Stimulated activated naive CD8-positive, alpha-beta T cell treated with anti-CD3 and anti-CD28 coated beads, Interleukin-15, Interleukin-2, amounts not matched to agents 100 ng/mL and 50 ng/mL, for 24 hours (primary cell): ENCODE measurements around the gene TRIM65.

Source experiments
- H3K27ac Mint-ChIP-seq: one replicate; pipeline ENCODE4 v1.8.0; 2021; ENCODE audit warnings: mild to moderate bottlenecking, mixed read lengths
- H3K27me3 Mint-ChIP-seq: one replicate; pipeline ENCODE4 v1.8.0; 2021; ENCODE audit warnings: mixed read lengths
- H3K36me3 Mint-ChIP-seq: one replicate; pipeline ENCODE4 v1.8.0; 2021; ENCODE audit warnings: low read depth, mixed read lengths
- H3K4me1 Mint-ChIP-seq: one replicate; pipeline ENCODE4 v1.8.0; 2021; ENCODE audit warnings: low read depth, mixed read lengths
- H3K4me3 Mint-ChIP-seq: one replicate; pipeline ENCODE4 v1.8.0; 2021; ENCODE audit warnings: mild to moderate bottlenecking, mixed read lengths
- H3K9me3 Mint-ChIP-seq: one replicate; pipeline ENCODE4 v1.8.0; 2021; ENCODE audit warnings: mixed read lengths

The TRIM65 gene, protein sequence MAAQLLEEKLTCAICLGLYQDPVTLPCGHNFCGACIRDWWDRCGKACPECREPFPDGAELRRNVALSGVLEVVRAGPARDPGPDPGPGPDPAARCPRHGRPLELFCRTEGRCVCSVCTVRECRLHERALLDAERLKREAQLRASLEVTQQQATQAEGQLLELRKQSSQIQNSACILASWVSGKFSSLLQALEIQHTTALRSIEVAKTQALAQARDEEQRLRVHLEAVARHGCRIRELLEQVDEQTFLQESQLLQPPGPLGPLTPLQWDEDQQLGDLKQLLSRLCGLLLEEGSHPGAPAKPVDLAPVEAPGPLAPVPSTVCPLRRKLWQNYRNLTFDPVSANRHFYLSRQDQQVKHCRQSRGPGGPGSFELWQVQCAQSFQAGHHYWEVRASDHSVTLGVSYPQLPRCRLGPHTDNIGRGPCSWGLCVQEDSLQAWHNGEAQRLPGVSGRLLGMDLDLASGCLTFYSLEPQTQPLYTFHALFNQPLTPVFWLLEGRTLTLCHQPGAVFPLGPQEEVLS

DNA sequence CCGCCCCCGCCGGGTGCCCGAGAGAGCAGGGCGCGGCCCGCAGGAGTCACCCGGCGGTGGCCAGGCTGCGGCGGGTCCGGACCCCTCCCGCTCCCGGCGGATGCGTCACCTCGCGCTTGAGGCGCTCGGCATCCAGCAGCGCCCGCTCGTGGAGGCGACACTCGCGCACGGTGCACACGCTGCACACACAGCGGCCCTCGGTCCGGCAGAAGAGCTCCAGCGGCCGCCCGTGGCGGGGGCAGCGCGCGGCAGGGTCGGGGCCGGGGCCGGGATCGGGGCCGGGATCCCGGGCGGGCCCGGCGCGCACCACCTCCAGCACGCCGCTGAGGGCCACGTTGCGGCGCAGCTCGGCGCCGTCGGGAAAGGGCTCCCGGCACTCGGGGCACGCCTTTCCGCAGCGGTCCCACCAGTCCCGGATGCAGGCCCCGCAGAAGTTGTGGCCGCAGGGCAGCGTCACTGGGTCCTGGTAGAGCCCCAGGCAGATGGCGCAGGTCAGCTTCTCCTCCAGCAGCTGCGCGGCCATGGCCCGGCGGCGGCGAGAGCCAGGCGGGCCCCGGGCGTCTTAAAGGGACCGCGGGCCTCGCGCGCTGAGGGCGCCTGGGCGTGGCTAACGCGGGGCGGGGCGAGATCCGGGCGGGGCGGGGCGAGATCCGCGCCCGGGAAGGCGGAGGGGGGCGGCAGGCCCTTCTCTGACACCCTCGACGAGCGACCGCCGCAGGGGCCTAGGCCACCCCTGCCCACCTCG, at the start of gene TRIM65:
TSS of gene TRIM65 (minus strand) at position 537 of the 745 bp plus-strand sequence. CDS start at position 523, 14 bp downstream.
- peaks cover 23% of the 10 kb centered on the region for H3K4me1 Mint-ChIP-seq

DNA sequence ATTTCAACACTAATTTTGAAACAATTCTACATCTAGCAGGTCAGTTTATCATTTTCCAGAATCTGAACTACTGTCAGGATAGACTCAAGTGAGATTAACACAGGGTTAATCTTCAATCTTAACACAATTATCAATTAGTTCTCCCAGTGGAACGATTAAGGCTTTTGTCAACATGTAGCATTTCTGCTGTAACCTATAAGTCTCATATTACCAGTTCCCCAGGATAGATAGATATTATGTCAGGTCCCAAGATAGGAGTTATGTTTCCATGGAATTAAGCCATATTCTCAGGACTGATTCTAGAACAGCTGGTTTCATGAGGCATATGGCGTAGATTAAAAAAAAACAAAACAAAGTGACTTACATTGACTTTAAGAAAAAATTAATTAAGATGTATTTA, 48.5 kb upstream of the TRIM65 start:
- H3K36me3 Mint-ChIP-seq: peaks cover 28% of the 10 kb centered on the region
- no peaks in the 10 kb centered on the region for H3K27me3 Mint-ChIP-seq
- no peak overlapping the region for H3K27ac Mint-ChIP-seq
- no peak overlapping the region for H3K4me3 Mint-ChIP-seq
- H3K9me3 Mint-ChIP-seq: no peaks in the 10 kb centered on the region
- H3K4me1 Mint-ChIP-seq: peaks cover 15% of the 10 kb centered on the region

More for the DNA sequence above, at the start of gene TRIM65:
- Mint-ChIP-seq H3K9me3 (no peaks in the 10 kb centered on the region), H3K27me3 (no peaks in the 10 kb centered on the region), H3K36me3 (peaks cover 41% of the 10 kb centered on the region), H3K27ac (peak within 1 kb of the TSS; percentile 89), H3K4me3 (peak within 1 kb of the TSS; percentile 86)

DNA sequence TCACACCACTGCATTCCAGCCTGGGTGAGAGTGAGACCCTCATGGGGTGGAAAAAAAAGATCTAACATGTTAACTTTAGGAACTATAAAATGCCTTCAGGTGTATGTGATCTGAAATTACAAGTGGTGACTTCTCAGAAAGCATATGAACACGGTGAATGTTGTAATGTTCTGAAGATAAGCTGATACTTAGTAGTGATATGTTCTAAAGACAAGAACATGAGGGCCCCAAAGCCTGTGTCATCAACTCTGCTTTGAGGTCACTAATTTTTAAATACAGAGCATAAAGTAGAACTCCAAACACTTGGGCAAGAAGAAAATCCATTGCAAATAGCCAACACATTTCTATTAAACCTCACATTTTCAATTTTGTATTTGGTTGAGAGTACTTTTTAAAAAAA, 46.7 kb upstream of the TRIM65 start:
- H3K4me3 Mint-ChIP-seq: no peak overlapping the region
- no peak overlapping the region for H3K27ac Mint-ChIP-seq
- peaks cover 18% of the 10 kb centered on the region for H3K4me1 Mint-ChIP-seq
- H3K36me3 Mint-ChIP-seq: peaks cover 16% of the 10 kb centered on the region
- no peaks in the 10 kb centered on the region for H3K9me3 Mint-ChIP-seq
- no peaks in the 10 kb centered on the region for H3K27me3 Mint-ChIP-seq

DNA sequence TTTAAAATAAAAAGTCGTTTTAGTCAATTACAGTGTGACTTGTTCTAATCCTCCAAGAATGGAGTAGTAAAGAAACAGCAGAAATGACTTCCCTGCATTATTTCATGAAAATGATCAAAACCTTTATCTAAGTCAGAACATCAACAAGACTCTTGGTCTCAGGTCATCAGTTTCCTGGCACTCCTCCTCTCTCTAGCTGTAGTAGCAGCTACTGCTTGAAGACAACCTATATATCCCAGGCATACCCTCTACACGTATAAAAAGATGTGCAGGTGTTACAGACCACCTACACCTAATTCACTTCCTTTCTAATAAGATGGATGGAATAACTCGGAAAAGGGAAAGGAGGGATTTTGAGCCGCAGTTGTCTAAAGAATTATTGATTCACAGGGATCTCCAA, 45.7 kb upstream of the TRIM65 start:
- H3K4me1 Mint-ChIP-seq: peaks cover 18% of the 10 kb centered on the region
- peaks cover 8% of the 10 kb centered on the region for H3K36me3 Mint-ChIP-seq
- no peaks in the 10 kb centered on the region for H3K27me3 Mint-ChIP-seq
- H3K4me3 Mint-ChIP-seq: no peak overlapping the region
- no peaks in the 10 kb centered on the region for H3K9me3 Mint-ChIP-seq
- no peak overlapping the region for H3K27ac Mint-ChIP-seq

DNA sequence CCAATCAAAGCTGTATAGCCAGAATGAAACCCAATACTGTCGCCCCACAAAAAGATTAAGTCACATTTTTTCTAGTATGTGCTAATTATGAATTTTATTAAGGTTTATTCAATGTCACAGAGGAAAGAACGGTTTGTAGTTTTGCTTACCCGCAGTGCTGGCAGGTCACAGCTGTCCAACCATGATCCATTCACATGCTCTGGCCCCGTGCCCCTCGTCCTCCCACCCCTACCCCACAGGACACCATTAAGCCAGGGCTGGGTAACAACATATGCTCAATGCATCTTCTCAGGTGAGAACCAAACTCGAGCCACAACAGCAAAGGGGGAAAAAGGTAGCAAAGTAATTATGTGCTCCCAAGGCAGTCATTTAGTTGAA, 44.7 kb upstream of the TRIM65 start:
- Mint-ChIP-seq H3K27ac (peak overlapping the region; percentile 87), H3K36me3 (peaks cover under 1% of the 10 kb centered on the region), H3K9me3 (no peaks in the 10 kb centered on the region), H3K4me1 (peaks cover 18% of the 10 kb centered on the region), H3K4me3 (peak overlapping the region; percentile 93), H3K27me3 (no peaks in the 10 kb centered on the region)

DNA sequence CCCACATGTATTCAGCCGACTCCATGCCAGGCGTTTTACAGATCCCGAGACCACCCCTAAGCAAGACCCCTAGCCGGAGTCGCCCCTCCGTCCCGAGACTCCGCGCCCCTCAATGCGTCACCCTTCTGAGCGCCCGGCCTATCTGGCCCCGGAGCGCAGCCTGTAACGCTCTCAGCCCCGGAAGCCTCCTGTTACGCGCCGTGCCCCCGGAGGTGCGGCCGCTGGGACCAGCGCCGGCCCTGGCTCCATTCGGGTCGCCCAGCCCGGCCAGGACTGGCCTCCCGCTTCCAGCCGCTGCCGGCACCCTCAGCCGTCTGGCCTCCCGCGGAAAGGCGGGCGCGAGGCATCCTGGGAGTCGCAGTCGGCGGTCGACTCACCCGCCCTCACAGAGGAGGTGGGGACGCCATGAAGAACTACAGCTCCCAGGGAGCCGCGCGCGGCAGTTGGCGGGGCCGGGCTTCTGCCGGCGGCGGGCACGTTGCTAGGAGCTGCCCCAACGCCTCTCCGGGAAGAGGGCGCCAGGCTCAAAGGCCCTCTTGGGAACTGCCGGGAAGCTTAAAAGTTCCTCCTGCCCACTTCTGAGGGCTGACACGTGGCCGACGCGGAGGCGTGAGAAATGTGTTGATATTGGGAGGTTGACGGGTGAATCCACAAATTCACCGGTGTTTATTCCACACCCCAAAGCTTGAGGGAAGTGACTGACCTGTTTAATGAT, 44.1 kb upstream of the TRIM65 start, which contains the start of gene FBF1:
TSS of gene FBF1 (minus strand) at position 316 of the 715 bp plus-strand sequence. CDS start 2,893 bp downstream, outside the sequence.
- Mint-ChIP-seq H3K4me3 (peak within 1 kb of the TSS; percentile 93), H3K27me3 (no peaks in the 10 kb centered on the region), H3K27ac (peak within 1 kb of the TSS; percentile 87), H3K9me3 (no peaks in the 10 kb centered on the region), H3K36me3 (no peaks in the 10 kb centered on the region), H3K4me1 (peaks cover 18% of the 10 kb centered on the region)

DNA sequence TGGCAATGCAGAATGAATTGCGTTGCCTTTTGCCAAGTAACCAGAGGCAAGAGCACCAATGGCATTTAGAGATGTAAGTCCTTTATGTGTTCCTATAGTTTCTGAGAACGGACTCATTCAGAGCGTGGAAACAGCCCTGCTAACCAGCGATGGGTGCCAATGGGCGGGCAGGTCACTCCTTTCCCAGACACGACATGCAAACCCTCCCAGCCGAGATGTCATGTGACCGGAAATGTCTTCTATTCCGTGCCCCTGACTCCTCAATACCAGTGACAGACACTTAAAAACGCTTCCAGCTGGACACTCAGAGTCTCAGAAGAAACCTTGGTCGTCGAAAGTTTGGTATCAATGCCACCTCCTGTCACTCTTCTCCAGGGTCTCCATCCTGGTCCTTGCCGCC, 40.9 kb upstream of the TRIM65 start:
- Mint-ChIP-seq H3K36me3 (no peaks in the 10 kb centered on the region), H3K27ac (no peak overlapping the region), H3K27me3 (no peaks in the 10 kb centered on the region), H3K4me1 (peaks cover 18% of the 10 kb centered on the region), H3K9me3 (no peaks in the 10 kb centered on the region), H3K4me3 (no peak overlapping the region)

DNA sequence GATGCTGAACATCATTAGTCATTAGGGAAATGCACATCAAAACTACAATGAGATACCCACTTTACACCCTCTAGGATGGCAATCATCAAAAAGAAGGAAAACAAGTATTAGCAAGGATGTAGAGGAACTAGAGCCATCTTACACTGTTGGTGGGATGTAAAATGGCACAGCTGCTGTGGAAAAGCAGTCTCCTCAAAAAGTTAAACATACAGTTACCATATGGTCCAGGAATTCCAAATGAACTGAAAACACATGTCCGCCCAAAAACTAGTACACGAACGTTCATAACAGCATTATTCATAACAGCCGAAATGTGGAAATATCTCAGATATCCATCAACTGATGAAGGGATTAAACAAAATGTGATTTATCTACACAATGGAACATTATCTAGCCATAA, 37.1 kb upstream of the TRIM65 start:
- Mint-ChIP-seq H3K9me3 (no peaks in the 10 kb centered on the region), H3K27me3 (no peaks in the 10 kb centered on the region), H3K4me1 (no peaks in the 10 kb centered on the region)

DNA sequence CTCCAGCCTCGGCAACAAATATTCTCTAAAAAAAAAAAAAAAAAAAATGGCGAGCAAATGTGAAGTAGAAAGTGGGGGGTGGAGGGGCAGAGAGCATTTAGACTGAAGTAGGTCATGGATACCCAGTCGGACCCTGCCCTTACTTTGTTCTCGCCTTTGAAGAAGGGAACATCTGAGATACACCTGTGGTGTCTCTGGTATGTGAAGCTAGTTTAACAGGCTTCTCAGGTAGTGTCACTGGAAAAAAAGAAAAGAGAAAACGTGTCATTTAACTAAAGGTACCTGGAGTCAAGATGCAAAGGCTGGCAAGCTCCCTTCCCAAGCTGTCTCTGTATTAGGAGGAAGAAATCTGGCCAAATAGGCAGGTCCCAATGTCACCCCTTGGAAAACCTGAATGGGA, 36.1 kb upstream of the TRIM65 start:
- H3K27ac Mint-ChIP-seq: no peak overlapping the region
- H3K9me3 Mint-ChIP-seq: no peaks in the 10 kb centered on the region
- H3K4me1 Mint-ChIP-seq: no peaks in the 10 kb centered on the region
- H3K27me3 Mint-ChIP-seq: no peaks in the 10 kb centered on the region
- H3K4me3 Mint-ChIP-seq: no peak overlapping the region
- H3K36me3 Mint-ChIP-seq: no peaks in the 10 kb centered on the region

More for the DNA sequence above, 37.1 kb upstream of the TRIM65 start:
- Mint-ChIP-seq H3K4me3 (no peak overlapping the region), H3K36me3 (no peaks in the 10 kb centered on the region), H3K27ac (no peak overlapping the region)

DNA sequence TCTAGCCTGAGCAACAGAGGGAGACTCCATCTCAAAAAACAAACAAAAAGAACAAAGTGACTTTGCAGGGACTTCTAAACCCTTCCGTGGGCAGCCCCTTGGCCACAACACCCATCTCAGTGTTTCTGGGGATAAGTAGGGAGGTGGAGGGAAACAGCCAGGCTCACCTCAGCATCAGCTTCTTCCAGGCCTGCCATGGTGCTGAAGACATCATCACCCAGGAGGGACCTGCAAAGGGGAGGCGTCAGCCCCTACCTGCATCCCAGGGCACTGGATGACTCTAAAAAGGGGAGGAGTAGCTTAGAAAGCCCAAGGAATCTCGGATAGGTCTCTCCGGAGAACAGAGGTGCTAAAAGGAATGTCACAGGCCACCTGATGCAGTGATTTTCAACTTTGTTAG, 34.3 kb upstream of the TRIM65 start:
- Mint-ChIP-seq H3K4me3 (no peak overlapping the region), H3K27me3 (no peaks in the 10 kb centered on the region), H3K4me1 (no peaks in the 10 kb centered on the region), H3K9me3 (no peaks in the 10 kb centered on the region), H3K36me3 (peaks cover 4% of the 10 kb centered on the region), H3K27ac (no peak overlapping the region)

DNA sequence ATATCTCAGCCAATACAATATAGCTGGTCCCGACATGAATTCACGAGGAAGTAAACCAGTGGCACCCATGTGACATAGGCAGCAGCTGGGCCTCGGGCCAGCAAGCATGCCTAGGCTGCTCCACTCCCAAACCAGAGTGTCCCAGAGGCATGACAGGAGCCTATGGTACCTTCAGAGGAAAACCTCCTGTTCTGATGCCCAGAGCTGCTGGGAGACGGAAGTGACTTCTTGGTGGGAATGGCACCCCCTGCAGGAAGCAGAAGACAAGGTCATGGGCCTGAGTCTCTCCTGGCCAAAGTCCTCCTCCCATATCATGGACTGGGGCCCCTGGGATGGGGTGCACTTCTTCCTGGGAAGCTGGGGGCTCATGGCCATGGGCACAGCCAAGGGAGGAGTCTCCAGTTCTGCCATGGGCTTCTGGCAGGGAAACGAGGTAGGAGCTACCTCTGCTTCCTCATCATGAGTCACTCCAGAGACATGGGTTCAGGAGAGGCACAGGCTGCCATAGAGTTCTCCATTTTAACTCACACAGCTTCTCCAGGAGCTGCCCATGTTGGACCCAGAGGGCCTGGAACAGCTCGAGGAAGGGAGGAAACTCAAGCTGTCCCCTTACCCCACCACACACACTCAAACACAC, 30.7 kb upstream of the TRIM65 start:
- no peak overlapping the region for H3K4me3 Mint-ChIP-seq
- H3K36me3 Mint-ChIP-seq: peaks cover 6% of the 10 kb centered on the region
- H3K4me1 Mint-ChIP-seq: no peaks in the 10 kb centered on the region
- H3K9me3 Mint-ChIP-seq: no peaks in the 10 kb centered on the region
- no peaks in the 10 kb centered on the region for H3K27me3 Mint-ChIP-seq
- H3K27ac Mint-ChIP-seq: no peak overlapping the region

DNA sequence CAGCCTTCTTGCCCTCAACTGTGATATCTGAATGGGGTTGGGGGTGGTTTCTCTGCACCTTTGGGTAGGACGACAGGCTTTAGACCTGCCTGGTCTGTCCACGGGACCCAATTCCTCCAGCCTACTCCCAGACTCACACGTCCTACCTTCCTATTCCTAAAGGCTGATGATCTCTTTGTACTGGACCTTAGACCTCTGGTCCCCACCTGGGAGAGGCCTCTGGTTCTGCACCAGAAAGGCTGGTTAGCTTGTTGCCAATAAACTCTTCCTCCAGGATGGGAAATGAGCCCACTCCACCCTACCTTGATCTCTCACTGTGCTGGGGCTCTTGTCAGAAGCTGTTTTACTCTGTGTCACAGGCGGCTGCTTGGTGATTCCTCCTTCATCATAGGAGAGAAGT, 29.7 kb upstream of the TRIM65 start:
- H3K4me3 Mint-ChIP-seq: no peak overlapping the region
- no peaks in the 10 kb centered on the region for H3K9me3 Mint-ChIP-seq
- no peaks in the 10 kb centered on the region for H3K4me1 Mint-ChIP-seq
- H3K36me3 Mint-ChIP-seq: peaks cover 6% of the 10 kb centered on the region
- no peak overlapping the region for H3K27ac Mint-ChIP-seq
- no peaks in the 10 kb centered on the region for H3K27me3 Mint-ChIP-seq

DNA sequence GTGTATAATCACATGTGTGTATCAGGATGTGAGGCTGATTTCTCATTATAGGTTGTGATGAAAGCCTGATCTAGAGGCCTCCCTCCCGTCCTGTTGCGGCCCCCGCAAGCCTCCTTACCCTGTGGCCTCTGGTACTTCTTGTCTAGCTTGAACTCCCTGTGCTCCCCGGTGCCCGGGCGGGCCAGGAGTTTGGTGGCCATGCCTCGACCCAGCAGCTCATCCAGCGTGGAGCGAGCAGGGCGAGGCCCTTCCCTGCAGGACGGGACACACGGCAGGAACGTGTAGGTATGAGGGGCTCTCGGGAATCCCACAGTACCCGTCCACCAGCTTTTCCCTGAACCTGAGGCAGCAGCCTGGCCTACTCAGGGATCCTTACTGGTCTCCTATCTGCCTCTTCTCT, 29.2 kb upstream of the TRIM65 start:
- Mint-ChIP-seq H3K9me3 (no peaks in the 10 kb centered on the region), H3K27ac (no peak overlapping the region), H3K27me3 (no peaks in the 10 kb centered on the region), H3K4me1 (no peaks in the 10 kb centered on the region), H3K36me3 (peaks cover 6% of the 10 kb centered on the region), H3K4me3 (no peak overlapping the region)

DNA sequence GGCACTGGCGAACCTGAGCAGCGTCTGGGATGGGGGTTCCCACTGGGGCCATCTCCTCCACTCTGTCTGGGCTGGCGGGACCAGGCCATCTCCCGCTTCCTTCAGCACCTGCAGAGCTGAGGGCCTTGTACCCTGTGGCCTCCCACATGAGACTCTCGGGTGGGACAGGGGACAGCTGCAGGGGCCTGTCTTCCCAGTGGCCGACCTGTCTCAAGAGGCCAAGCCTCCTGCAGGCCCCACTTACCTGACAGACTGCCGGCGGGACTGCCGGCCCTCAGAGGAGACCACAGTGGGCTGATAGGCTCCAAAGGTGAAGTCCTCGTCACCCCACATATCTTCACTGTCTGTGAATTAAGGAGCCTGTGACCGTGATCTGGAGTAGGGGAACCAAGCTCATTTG, 28.4 kb upstream of the TRIM65 start:
- H3K9me3 Mint-ChIP-seq: no peaks in the 10 kb centered on the region
- H3K27me3 Mint-ChIP-seq: no peaks in the 10 kb centered on the region
- no peaks in the 10 kb centered on the region for H3K4me1 Mint-ChIP-seq
- no peak overlapping the region for H3K4me3 Mint-ChIP-seq
- H3K27ac Mint-ChIP-seq: no peak overlapping the region
- peaks cover 6% of the 10 kb centered on the region for H3K36me3 Mint-ChIP-seq
